Measurements from ENCODE around the gene SIRPB2.

GRCh38 chr20:1473246-1474220 lies 17.7 kb downstream of the SIRPB2 start:
- TF ChIP-seq LEF1 (IDR thresholded peaks at IDR 0.05; ENCODE audit: borderline replicate concordance) = no peak
- TF ChIP-seq ELF4 (IDR thresholded peaks at IDR 0.05) = no peak
- TF ChIP-seq SP1 (IDR thresholded peaks at IDR 0.05) = no peak
- TF ChIP-seq BHLHE40 (IDR thresholded peaks at IDR 0.05; ENCODE audit: borderline replicate concordance) = no peak
- no peak for TF ChIP-seq FOXK2 (IDR thresholded peaks at IDR 0.05)
- no peak for TF ChIP-seq FOXM1 (IDR thresholded peaks at IDR 0.05; ENCODE audit: borderline replicate concordance)
- no peak for TF ChIP-seq ZNF384 (IDR thresholded peaks at IDR 0.05)
- TF ChIP-seq NFRKB (IDR thresholded peaks at IDR 0.05) = no peak
- no peak for TF ChIP-seq L3MBTL2 (conservative IDR thresholded peaks at IDR 0.05)
